Activated naive CD4-positive, alpha-beta T cell treated with Interleukin-2 at 50 U/mL for 16 hours (primary cell): ENCODE measurements around the gene ISL2.
"Not testable (repeated sequence)": the region's sequence is repeated elsewhere in the genome, so short reads cannot be mapped to it uniquely, and the experiment has no call there.

Experiments used
- DNase-seq: peaks from one replicate; pipeline ENCODE4 v3.0.0-alpha.2; 2020

The ISL2 gene

GRCh38 chr15:76336254-76337058 lies at the start of gene ISL2:
Gene ISL2, plus strand, starts transcription at chr15:76336773. Its CDS starts 111 bp downstream, at chr15:76336884.
- DNase-seq, result peak; percentile 74

- DNase-seq, result no peak
These were observed 47.0 kb upstream of the ISL2 start for GRCh38 chr15:76289582-76289981.

GRCh38 chr15:76293361-76293760 lies 43.2 kb upstream of the ISL2 start:
- DNase-seq, result no peak

DNA sequence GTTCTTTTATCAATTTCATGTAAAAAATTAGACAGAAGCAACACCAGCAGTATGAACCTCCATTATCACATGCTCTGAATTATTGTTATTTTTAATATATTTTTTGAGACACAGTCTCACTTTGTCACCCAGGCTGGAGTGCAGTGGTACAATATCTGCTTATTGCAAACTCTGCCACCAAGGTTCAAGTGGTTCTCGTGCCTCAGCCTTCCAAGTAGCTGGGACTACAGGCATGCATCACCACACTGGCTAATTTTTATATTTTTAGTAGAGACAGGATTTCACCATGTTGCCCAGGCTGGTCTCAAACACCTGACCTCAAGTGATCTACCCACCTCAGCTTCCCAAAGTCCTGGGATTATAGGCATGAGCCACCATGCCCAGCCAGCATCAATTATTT lies 42.1 kb upstream of the ISL2 start:
- not testable (repeated sequence) for DNase-seq

GRCh38 chr15:76296849-76297248 lies 39.7 kb upstream of the ISL2 start:
- DNase-seq, result no peak

- DNase-seq, result not testable (repeated sequence)
These were observed 38.6 kb upstream of the ISL2 start for GRCh38 chr15:76297951-76298350.

- no peak for DNase-seq
These were observed 37.6 kb upstream of the ISL2 start for GRCh38 chr15:76298986-76299385.

- no peak for DNase-seq
These were observed 36.8 kb upstream of the ISL2 start for GRCh38 chr15:76299786-76300185.

GRCh38 chr15:76303909-76304308 lies 32.7 kb upstream of the ISL2 start:
- no peak for DNase-seq

GRCh38 chr15:76309601-76310330 lies 26.8 kb upstream of the ISL2 start:
- DNase-seq, result no peak

- DNase-seq, result no peak
These were observed 26.0 kb upstream of the ISL2 start for GRCh38 chr15:76310475-76311099.

- DNase-seq, result peak; percentile 90
These were observed 25.2 kb upstream of the ISL2 start, which contains the start of gene ETFA for GRCh38 chr15:76311100-76311953. Gene ETFA, minus strand, starts transcription at chr15:76311469. Its CDS starts 81 bp downstream, at chr15:76311388.

DNA sequence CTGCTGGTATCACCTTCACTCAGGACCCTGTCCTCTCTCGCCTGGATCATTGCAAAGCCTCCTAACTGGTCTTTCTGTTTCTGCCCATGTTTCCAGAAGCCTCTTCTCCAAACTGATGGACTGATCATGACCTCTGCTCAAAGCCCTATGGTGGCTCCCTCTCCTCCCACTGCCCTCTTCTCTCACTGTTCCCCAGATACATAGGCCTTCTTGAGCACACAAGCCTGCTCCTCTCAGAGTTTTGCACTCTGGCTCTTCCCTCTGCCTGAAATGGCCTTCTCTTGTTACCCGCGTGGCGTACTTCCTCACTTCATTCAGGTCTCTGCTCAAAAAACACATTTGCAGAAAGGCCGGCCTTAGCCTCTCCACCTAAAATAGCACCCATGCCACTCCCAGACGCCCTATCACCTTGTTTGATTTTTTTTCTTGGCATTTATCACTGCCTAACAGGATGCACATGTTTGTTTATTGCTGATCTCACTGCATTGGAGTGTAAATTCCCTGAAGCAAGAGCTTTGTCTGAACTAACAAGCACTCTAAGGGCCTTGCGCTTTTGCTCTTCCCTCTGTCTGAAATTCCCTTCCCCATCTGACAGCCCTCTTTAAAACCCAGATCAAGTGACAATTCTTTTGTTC lies 23.9 kb upstream of the ISL2 start:
- no peak for DNase-seq

- not testable (repeated sequence) for DNase-seq
These were observed 23.4 kb upstream of the ISL2 start for GRCh38 chr15:76313175-76313567.

GRCh38 chr15:76313731-76314130 lies 22.8 kb upstream of the ISL2 start:
- DNase-seq, result no peak

GRCh38 chr15:76320012-76320411 lies 16.6 kb upstream of the ISL2 start:
- no peak for DNase-seq

- DNase-seq, result no peak
These were observed 15.4 kb upstream of the ISL2 start for GRCh38 chr15:76321171-76321570.

GRCh38 chr15:76321602-76322001 lies 15.0 kb upstream of the ISL2 start:
- DNase-seq, result no peak

DNA sequence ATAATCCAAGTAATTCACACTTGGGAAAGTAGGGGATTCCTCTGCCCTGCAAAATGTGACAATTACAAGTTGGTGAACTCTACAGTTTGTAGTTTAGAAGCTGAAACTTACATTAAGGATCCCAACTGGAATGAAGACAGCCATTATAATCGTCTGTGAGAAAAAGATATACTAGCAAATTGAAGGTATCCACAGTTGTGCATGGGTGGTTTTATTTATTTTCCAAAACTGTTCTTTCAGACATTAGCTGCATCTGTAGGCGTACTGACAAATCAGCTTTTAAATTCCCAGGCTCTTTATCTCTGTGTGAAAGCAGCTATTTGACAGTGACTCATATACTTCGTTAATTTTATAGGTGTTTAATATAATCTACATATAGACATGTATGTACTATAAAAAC lies 12.5 kb upstream of the ISL2 start:
- DNase-seq, result no peak

DNA sequence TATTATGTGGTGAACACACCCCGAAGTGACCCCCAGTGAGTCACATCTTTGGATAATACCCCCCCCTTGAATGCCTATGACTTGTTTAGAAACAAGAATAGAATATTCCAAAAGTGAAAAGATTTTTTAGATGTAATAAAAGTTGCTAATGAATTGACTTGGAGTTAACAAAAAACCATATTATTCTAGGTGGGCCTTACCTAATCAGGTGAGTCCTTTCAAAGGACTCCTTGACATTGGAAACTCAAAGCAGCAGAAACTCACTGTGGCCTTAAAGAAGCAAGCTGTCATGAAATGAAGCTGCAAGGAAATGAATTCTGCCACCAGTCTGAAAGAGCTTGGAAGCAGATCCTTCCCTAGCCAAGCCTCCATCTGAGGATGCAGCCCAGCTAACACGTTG lies 10.9 kb upstream of the ISL2 start:
- no peak for DNase-seq

- no peak for DNase-seq
These were observed 9.1 kb upstream of the ISL2 start for GRCh38 chr15:76327191-76328105.
